ENCODE data around the gene KLHDC7B.

Gene KLHDC7B

DNA sequence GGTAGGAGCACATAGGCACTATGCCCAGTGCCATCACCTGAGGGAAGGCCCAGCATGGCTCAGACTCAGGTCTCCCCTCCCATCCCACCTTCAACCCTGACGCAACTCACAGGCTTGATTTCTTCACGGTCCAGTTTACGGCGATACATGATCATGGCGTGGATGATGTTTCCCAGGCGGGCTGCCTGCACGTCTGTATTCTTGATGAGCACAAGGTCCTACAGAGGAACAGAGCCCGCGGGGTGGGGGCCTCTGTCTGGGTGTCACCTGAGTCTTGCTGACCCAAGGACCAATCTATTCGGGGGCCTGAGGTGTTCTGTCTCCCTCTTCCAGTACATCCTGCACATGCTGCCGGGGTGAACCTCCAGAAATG lies 28.7 kb downstream of the KLHDC7B start:
- no peaks in the 10 kb centered on the region for H3F3A ChIP-seq (ENCODE audit: control insufficient read depth, insufficient read depth)
- peaks cover 90% of the 10 kb centered on the region for H3K36me3 ChIP-seq (ENCODE audit: control insufficient read depth, low read length)
- no peaks in the 10 kb centered on the region for H3K9me2 ChIP-seq (replicated peaks; ENCODE audit: control insufficient read depth, low read length)
- H3K27me3 ChIP-seq (ENCODE audit: control insufficient read depth, low read length) = no peaks in the 10 kb centered on the region
- H3K79me2 ChIP-seq (ENCODE audit: control insufficient read depth, low read length) = no peaks in the 10 kb centered on the region
- H3K4me3 ChIP-seq (ENCODE audit: low read length) = no peak overlapping the region
- no peak for TF ChIP-seq EZH2phosphoT487 (IDR thresholded peaks at IDR 0.05; ENCODE audit: borderline replicate concordance, low read length)
- TF ChIP-seq, protein P1, sequence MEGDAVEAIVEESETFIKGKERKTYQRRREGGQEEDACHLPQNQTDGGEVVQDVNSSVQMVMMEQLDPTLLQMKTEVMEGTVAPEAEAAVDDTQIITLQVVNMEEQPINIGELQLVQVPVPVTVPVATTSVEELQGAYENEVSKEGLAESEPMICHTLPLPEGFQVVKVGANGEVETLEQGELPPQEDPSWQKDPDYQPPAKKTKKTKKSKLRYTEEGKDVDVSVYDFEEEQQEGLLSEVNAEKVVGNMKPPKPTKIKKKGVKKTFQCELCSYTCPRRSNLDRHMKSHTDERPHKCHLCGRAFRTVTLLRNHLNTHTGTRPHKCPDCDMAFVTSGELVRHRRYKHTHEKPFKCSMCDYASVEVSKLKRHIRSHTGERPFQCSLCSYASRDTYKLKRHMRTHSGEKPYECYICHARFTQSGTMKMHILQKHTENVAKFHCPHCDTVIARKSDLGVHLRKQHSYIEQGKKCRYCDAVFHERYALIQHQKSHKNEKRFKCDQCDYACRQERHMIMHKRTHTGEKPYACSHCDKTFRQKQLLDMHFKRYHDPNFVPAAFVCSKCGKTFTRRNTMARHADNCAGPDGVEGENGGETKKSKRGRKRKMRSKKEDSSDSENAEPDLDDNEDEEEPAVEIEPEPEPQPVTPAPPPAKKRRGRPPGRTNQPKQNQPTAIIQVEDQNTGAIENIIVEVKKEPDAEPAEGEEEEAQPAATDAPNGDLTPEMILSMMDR (IDR thresholded peaks at IDR 0.05; ENCODE audit: low read depth, low read length, poor library complexity, severe bottlenecking) = no peak
- no peaks in the 10 kb centered on the region for H3K9me3 ChIP-seq (ENCODE audit: control insufficient read depth, insufficient read depth, low read length)
- no peaks in the 10 kb centered on the region; the same call in 1 of the 2 replicates for H3K4me1 ChIP-seq (ENCODE audit: control insufficient read depth, low read length)
- H3K4me2 ChIP-seq (ENCODE audit: low read length) = no peak overlapping the region
- H4K20me1 ChIP-seq (ENCODE audit: control insufficient read depth, insufficient read depth, low read depth, low read length) = no peaks in the 10 kb centered on the region
- no peak overlapping the region for H3K27ac ChIP-seq (ENCODE audit: low read depth, low read length)

DNA sequence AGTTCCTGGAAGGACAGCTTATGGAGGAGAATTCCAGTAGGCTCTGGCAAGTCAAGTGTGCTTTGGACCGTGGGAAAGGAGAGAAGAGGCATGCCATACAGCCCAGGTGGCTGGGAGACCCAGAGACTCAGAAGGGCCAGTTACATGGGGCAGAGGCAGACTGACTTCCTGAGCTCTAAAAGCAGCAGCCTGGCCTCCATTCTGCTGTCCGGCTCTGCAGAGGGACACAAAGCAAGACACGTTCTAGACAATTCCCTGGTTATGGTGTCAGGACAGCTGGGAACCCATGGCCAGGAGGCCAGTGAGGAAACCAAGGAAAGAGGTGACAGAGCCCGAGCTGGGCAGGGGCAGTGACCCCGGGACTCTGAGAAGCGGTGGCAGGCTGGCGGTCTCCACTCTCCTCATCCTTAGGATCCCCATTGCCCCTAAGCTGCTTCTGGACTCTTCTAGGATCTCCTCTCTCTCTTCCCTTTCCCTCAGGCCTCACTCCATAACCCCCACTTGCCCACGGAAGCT lies 29.8 kb downstream of the KLHDC7B start:
- Histone ChIP-seq H3K79me2 (ENCODE audit: control insufficient read depth, low read length) (no peaks in the 10 kb centered on the region), H3F3A (ENCODE audit: control insufficient read depth, insufficient read depth) (no peaks in the 10 kb centered on the region), H3K4me1 (ENCODE audit: control insufficient read depth, low read length) (no peaks in the 10 kb centered on the region), H3K4me2 (ENCODE audit: low read length) (no peak overlapping the region), H4K20me1 (ENCODE audit: control insufficient read depth, insufficient read depth, low read depth, low read length) (no peaks in the 10 kb centered on the region), H3K4me3 (ENCODE audit: low read length) (no peak overlapping the region), H3K27ac (ENCODE audit: low read depth, low read length) (no peak overlapping the region), H3K9me2 (replicated peaks; ENCODE audit: control insufficient read depth, low read length) (no peaks in the 10 kb centered on the region), H3K27me3 (ENCODE audit: control insufficient read depth, low read length) (no peaks in the 10 kb centered on the region), H3K9me3 (ENCODE audit: control insufficient read depth, insufficient read depth, low read length) (no peaks in the 10 kb centered on the region), H3K36me3 (ENCODE audit: control insufficient read depth, low read length) (peaks cover 90% of the 10 kb centered on the region)
- no peak for TF ChIP-seq EZH2phosphoT487 (IDR thresholded peaks at IDR 0.05; ENCODE audit: borderline replicate concordance, low read length)
- TF ChIP-seq, protein P1 (IDR thresholded peaks at IDR 0.05; ENCODE audit: low read depth, low read length, poor library complexity, severe bottlenecking) = no peak

DNA sequence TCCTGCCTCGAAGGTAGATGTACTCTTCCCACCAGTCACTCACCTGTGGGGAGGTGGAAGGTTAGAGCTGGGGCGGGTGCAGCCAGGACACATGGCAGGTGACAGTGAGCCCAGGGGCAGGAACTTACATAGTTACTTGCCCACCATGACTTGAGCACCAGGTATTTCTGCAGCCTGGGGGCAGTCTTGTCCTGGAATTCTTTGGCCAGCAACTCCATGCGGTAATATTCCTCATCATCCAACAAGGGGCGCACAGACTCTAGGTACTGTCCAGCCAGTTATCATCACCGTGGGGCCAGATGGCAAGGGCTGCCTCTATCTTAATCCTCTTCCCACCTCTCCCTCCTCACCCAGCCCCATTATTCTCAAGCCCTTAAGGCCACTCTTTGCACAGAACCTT lies 30.4 kb downstream of the KLHDC7B start:
- no peak for TF ChIP-seq EZH2phosphoT487 (IDR thresholded peaks at IDR 0.05; ENCODE audit: borderline replicate concordance, low read length)
- TF ChIP-seq, protein P1 (IDR thresholded peaks at IDR 0.05; ENCODE audit: low read depth, low read length, poor library complexity, severe bottlenecking) = no peak
- Histone ChIP-seq H4K20me1 (ENCODE audit: control insufficient read depth, insufficient read depth, low read depth, low read length) (no peaks in the 10 kb centered on the region), H3K9me2 (replicated peaks; ENCODE audit: control insufficient read depth, low read length) (no peaks in the 10 kb centered on the region), H3K4me3 (ENCODE audit: low read length) (no peak overlapping the region), H3K4me2 (ENCODE audit: low read length) (no peak overlapping the region), H3K27me3 (ENCODE audit: control insufficient read depth, low read length) (no peaks in the 10 kb centered on the region), H3F3A (ENCODE audit: control insufficient read depth, insufficient read depth) (no peaks in the 10 kb centered on the region), H3K27ac (ENCODE audit: low read depth, low read length) (no peak overlapping the region), H3K9me3 (ENCODE audit: control insufficient read depth, insufficient read depth, low read length) (no peaks in the 10 kb centered on the region), H3K79me2 (ENCODE audit: control insufficient read depth, low read length) (peaks cover 1% of the 10 kb centered on the region), H3K4me1 (ENCODE audit: control insufficient read depth, low read length) (peaks cover 2% of the 10 kb centered on the region), H3K36me3 (ENCODE audit: control insufficient read depth, low read length) (peaks cover 89% of the 10 kb centered on the region)

All from DOHH2 (cell line).